Fibroblast of pulmonary artery (primary cell): ENCODE results near the gene OSGIN1.
A peak's percentile ranks its signal among the peaks of the same experiment; 100 is the strongest.

Source experiments
- DNase-seq: peaks from one replicate; pipeline ENCODE4 v3.0.0-alpha.2; 2010; ENCODE audit warnings: low read depth
- H3K4me3 ChIP-seq: replicated peaks from 2 replicates; pipeline ENCODE4 v1.5.1; 2011; ENCODE audit warnings: low read depth, mild to moderate bottlenecking, control low read depth, low read length, moderate library complexity
- CTCF ChIP-seq: IDR thresholded peaks from 2 replicates; pipeline ENCODE4 v1.5.1; 2011; ENCODE audit warnings: mild to moderate bottlenecking, control low read depth, low read length, inconsistent platforms; ENCODE audit errors: missing control alignments

The OSGIN1 gene

GRCh38 chr16:84003038-84003437, 50.0 kb downstream of the OSGIN1 start:
- no peak overlapping the region for H3K4me3 ChIP-seq
- no peak for TF ChIP-seq CTCF
- no peak for DNase-seq

GRCh38 chr16:84004442-84004841, 51.4 kb downstream of the OSGIN1 start:
- no peak for DNase-seq
- no peak for TF ChIP-seq CTCF
- no peak overlapping the region for H3K4me3 ChIP-seq

GRCh38 chr16:84005391-84005790, 52.4 kb downstream of the OSGIN1 start:
- no peak for TF ChIP-seq CTCF
- no peak for DNase-seq
- H3K4me3 ChIP-seq = no peak overlapping the region

- no peak for DNase-seq
- TF ChIP-seq CTCF = no peak
Observed at GRCh38 chr16:84007520-84007919, 54.5 kb downstream of the OSGIN1 start.

GRCh38 chr16:84007965-84008364, 54.9 kb downstream of the OSGIN1 start:
- no peak for TF ChIP-seq CTCF
- H3K4me3 ChIP-seq = no peak overlapping the region
- no peak for DNase-seq

More at GRCh38 chr16:84007520-84007919, 54.5 kb downstream of the OSGIN1 start:
- no peak overlapping the region for H3K4me3 ChIP-seq

GRCh38 chr16:84009282-84009681, 56.2 kb downstream of the OSGIN1 start:
- H3K4me3 ChIP-seq = no peak overlapping the region
- no peak for DNase-seq
- no peak for TF ChIP-seq CTCF

GRCh38 chr16:84013787-84014569, 60.9 kb downstream of the OSGIN1 start:
- no peak for TF ChIP-seq CTCF
- no peak overlapping the region for H3K4me3 ChIP-seq
- peak; percentile 29 for DNase-seq
